PC-3 (cell line): ENCODE results near the gene DNAJA2. TPM values are rescaled to one million over a fixed set of nuclear protein-coding genes. Genes with fewer than 3 reads are reported as not detected.

ENCODE experiments used
- ATAC-seq: fragments of 200-7000 bp; cut with Tn5 transposase; 2 replicates; pipeline ENCODE4 v1.9.1; 2020; ENCODE audit warnings: mild to moderate bottlenecking, moderate library complexity
- BruUV-seq: library from RNA; stranded (reverse); fragments of 400-500 nt; replicated peaks from 2 replicates; lab custom pipeline; 2021; lab: Mats Ljungman, UMichigan
- CTCF ChIA-PET: fragments of 300-600 bp; sonication (Branson Sonifier 250); formaldehyde crosslinking; loops from one replicate; lab custom pipeline; 2022; ENCODE audit warnings: antibody characterized with exemption; lab: Charles Lee
- POLR2A ChIA-PET: fragments of 300-600 bp; sonication (Branson Sonifier 250); formaldehyde crosslinking; loops from one replicate; lab custom pipeline; 2022; ENCODE audit warnings: antibody characterized with exemption; ENCODE audit not compliant: unreplicated experiment; lab: Charles Lee
- DNase-seq: peaks from one replicate; pipeline ENCODE4 v3.0.0-alpha.2; 2015
- H2AFZ ChIP-seq: fragments of 300-600 bp; sonication (generic); 2 replicates; pipeline ENCODE4 v1.6.0; 2016; ENCODE audit warnings: antibody characterized with exemption, low read length
- H3F3A ChIP-seq: fragments of 300-600 bp; sonication (generic); one replicate; pipeline ENCODE4 v1.6.0; 2017; ENCODE audit warnings: antibody characterized with exemption, low read length, control low read depth, mild to moderate bottlenecking; ENCODE audit not compliant: unreplicated experiment
- H3K27ac ChIP-seq: fragments of 300-600 bp; sonication (generic); 2 replicates; pipeline ENCODE4 v1.5.1; 2016; ENCODE audit warnings: mild to moderate bottlenecking, low read length
- H3K27me3 ChIP-seq: fragments of 300-600 bp; sonication (generic); 2 replicates; pipeline ENCODE4 v1.6.1; 2016; ENCODE audit warnings: low read length, mixed read lengths
- H3K36me3 ChIP-seq: fragments of 300-600 bp; sonication (generic); 2 replicates; pipeline ENCODE4 v1.6.1; 2016; ENCODE audit warnings: low read depth, mixed run types, low read length, mixed read lengths
- H3K4me1 ChIP-seq: fragments of 300-600 bp; sonication (generic); 2 replicates; pipeline ENCODE4 v1.5.1; 2016; ENCODE audit warnings: low read length; ENCODE audit not compliant: insufficient read depth
- H3K4me2 ChIP-seq: fragments of 300-600 bp; sonication (generic); 2 replicates; pipeline ENCODE4 v1.6.0; 2016; ENCODE audit warnings: low read length
- H3K4me3 ChIP-seq: fragments of 300-600 bp; sonication (generic); 2 replicates; pipeline ENCODE4 v1.5.1; 2016; ENCODE audit warnings: mild to moderate bottlenecking, low read length, mixed read lengths
- H3K79me2 ChIP-seq: fragments of 300-600 bp; sonication (generic); 2 replicates; pipeline ENCODE4 v1.6.1; 2017; ENCODE audit warnings: low read length, mixed read lengths
- H3K9ac ChIP-seq: fragments of 300-600 bp; sonication (generic); 2 replicates; pipeline ENCODE4 v1.6.0; 2016; ENCODE audit warnings: mild to moderate bottlenecking, low read length
- H3K9me2 ChIP-seq: fragments of 300-600 bp; sonication (generic); replicated peaks from 2 replicates; pipeline ENCODE4 v1.6.1; 2016; ENCODE audit warnings: mixed run types, low read length, mixed read lengths
- H3K9me3 ChIP-seq: fragments of 300-600 bp; sonication (generic); 2 replicates; pipeline ENCODE4 v1.6.1; 2016; ENCODE audit warnings: low read length, mixed read lengths
- H4K20me1 ChIP-seq: fragments of 300-600 bp; sonication (generic); 2 replicates; pipeline ENCODE4 v1.6.1; 2016; ENCODE audit warnings: low read length, mixed read lengths
- EZH2 ChIP-seq: fragments of 300-600 bp; sonication (generic); IDR thresholded peaks from one replicate; pipeline ENCODE4 v1.6.1; 2017; ENCODE audit warnings: antibody characterized with exemption, mild to moderate bottlenecking, low read length; ENCODE audit not compliant: unreplicated experiment
- EZH2phosphoT487 ChIP-seq: fragments of 300-600 bp; sonication (generic); IDR thresholded peaks from 2 replicates; pipeline ENCODE4 v1.6.1; 2018; ENCODE audit warnings: mild to moderate bottlenecking, antibody characterized with exemption, low read length, borderline replicate concordance
- intact Hi-C: fragments of 100-400 bp; cut with micrococcal nuclease; formaldehyde crosslinking; loops from 2 replicates; pipeline ENCODE4 v1.9.0; 2023
- total RNA-seq: library from RNA; depleted of rRNA; stranded (reverse); fragments of >200 nt; gene quantifications from 2 replicates; pipeline ENCODE4 v1.2.3, GENCODE V29; 2014; rRNA removed
- TF ChIP-seq, protein P1 (sequence below): fragments of 300-600 bp; sonication (generic); conservative IDR thresholded peaks from 2 replicates; pipeline ENCODE4 v1.5.1; 2017; ENCODE audit warnings: antibody characterized with exemption, low read depth, mild to moderate bottlenecking, low read length

Gene DNAJA2
- total RNA-seq, 1 experiment from 2014 or later: 44.5 TPM

GRCh38 chr16:46906360-46907060, 67.0 kb downstream of the DNAJA2 start:
- Histone ChIP-seq H3K27ac (no peak overlapping the region), H3K9ac (no peak overlapping the region), H3K4me3 (no peak overlapping the region), H3K79me2 (no peaks in the 10 kb centered on the region), H3K4me2 (no peak overlapping the region), H2AFZ (no peak overlapping the region), H3K27me3 (no peaks in the 10 kb centered on the region), H3K4me1 (no peaks in the 10 kb centered on the region), H3K9me3 (no peaks in the 10 kb centered on the region), H4K20me1 (no peaks in the 10 kb centered on the region), H3K9me2 (no peaks in the 10 kb centered on the region), H3K36me3 (no peaks in the 10 kb centered on the region; the same call in 1 of the 2 replicates), H3F3A (no peaks in the 10 kb centered on the region)
- no peak for ATAC-seq
- no peak for DNase-seq
- TF ChIP-seq EZH2 (no peak), EZH2phosphoT487 (no peak)
- TF ChIP-seq, protein P1, sequence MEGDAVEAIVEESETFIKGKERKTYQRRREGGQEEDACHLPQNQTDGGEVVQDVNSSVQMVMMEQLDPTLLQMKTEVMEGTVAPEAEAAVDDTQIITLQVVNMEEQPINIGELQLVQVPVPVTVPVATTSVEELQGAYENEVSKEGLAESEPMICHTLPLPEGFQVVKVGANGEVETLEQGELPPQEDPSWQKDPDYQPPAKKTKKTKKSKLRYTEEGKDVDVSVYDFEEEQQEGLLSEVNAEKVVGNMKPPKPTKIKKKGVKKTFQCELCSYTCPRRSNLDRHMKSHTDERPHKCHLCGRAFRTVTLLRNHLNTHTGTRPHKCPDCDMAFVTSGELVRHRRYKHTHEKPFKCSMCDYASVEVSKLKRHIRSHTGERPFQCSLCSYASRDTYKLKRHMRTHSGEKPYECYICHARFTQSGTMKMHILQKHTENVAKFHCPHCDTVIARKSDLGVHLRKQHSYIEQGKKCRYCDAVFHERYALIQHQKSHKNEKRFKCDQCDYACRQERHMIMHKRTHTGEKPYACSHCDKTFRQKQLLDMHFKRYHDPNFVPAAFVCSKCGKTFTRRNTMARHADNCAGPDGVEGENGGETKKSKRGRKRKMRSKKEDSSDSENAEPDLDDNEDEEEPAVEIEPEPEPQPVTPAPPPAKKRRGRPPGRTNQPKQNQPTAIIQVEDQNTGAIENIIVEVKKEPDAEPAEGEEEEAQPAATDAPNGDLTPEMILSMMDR: no peak
- intact Hi-C loops: no loop called here
- CTCF ChIA-PET: no interaction called here
- BruUV-seq: no TSS peak
- POLR2A ChIA-PET: no interaction called here

Other genes with a start within 250 kb of the DNAJA2 start
- under 0.01 TPM in 1 of 2 replicates, not detected in the other for gene MYLK3, start 225.3 kb downstream of the DNAJA2 start, total RNA-seq
- gene C16orf87, start 142.5 kb downstream of the DNAJA2 start, total RNA-seq: 4.0 and 5.1 TPM in 2 replicates
- gene GPT2, start 89.3 kb downstream of the DNAJA2 start, total RNA-seq: 19.4 and 22.0 TPM in 2 replicates
- 40.6 and 43.7 TPM in 2 replicates for gene NETO2, start 170.3 kb upstream of the DNAJA2 start, total RNA-seq